Caki2 (cell line): ENCODE results near the gene CCDC85B. TPM values are rescaled to one million over a fixed set of nuclear protein-coding genes. Genes with fewer than 3 reads are reported as not detected.
"Not testable (repeated sequence)": the region's sequence is repeated elsewhere in the genome, so short reads cannot be mapped to it uniquely, and the experiment has no call there.

Source experiments
- DNase-seq: peaks from one replicate; pipeline ENCODE4 v3.0.0-alpha.2; 2015; ENCODE audit warnings: low read depth
- in situ Hi-C: cut with HindIII; loops from 2 replicates; pipeline ENCODE4 v1.10.0; 2016; ENCODE audit warnings: low sequenced_read_pairs, low pct_unique_long_range_greater_than_20kb, mixed read lengths
- total RNA-seq: library from RNA; depleted of rRNA; stranded (reverse); fragments of >200 nt; shearing (Covaris generic); gene quantifications from 2 replicates; pipeline ENCODE4 v1.2.3, GENCODE V29; 2014; ENCODE audit warnings: low replicate concordance

Gene CCDC85B
- total RNA-seq, 1 experiment from 2014 or later = 121 TPM

GRCh38 chr11:65883058-65883761, 7.3 kb upstream of the CCDC85B start:
- DNase-seq = no peak
- in situ Hi-C loops = no loop called here

- DNase-seq = no peak
- in situ Hi-C loops = no loop called here
Measured at GRCh38 chr11:65883786-65884715, 6.4 kb upstream of the CCDC85B start.

DNA sequence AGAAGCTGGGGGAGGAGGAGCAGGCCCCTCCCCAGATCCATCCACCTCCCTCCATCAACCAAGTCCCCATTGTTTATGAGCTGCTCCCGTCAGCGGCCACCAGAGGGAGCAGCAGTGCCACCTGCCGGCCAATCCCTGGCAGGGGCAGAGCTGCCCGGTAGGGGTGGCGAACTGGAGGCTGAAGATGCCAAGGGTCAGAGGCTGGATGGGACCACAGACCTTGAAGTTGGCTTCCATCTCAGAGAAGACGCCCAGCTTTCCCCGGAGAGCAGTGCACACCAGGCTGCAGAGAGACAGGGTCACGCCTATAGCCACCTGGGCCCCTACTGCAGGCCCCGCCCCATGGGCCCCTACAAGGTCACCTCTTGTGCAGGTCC, 5.8 kb upstream of the CCDC85B start:
- peak; percentile 58 for DNase-seq
- in situ Hi-C loops = no loop called here

GRCh38 chr11:65885231-65885630, 5.2 kb upstream of the CCDC85B start:
- in situ Hi-C loops = no loop called here
- DNase-seq = no peak

- in situ Hi-C loops = no loop called here
- DNase-seq = no peak
Measured at GRCh38 chr11:65885808-65886536, 4.5 kb upstream of the CCDC85B start.

DNA sequence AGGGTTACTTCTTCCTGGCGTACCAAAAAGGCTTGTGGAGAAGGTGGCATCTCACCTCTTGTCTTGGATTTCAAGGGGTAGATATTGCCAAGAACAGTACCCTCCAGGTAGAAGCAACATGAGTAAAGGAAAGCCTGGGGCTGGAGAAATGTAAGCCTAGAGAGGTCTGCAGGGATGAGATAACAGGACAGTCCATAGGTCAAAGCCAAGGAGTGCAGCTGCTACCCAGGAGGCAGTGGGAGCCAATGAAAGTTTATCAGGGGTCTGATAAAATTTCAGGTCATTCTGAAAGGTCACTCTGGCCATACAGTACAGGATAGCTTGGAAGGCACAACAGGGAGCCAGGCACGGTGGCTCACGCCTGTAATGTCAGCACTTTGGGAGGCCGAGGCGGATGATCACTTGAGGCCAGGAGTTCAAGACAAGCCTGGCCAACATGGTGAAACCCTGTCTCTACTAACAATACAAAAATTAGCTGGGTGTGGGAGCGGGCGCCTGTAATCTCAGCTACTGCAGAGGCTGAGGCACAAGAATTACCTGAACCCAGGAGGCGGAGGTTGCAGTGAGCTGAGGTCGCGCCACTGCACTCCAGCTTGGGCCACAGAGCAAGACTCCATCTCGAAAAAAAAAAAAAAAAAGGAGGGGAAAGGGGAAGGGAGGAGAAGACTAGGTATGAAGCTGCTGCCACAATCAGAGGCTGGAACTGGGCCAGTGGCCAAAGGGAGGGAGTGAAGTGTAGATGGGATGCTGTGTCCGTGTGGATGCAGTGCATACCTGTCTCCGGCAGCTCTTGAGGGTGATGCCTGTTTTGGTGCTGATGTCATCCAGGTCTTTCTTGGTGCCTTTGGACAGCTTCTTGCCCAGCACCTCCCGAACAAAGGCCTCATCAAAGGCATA, 3.4 kb upstream of the CCDC85B start:
- in situ Hi-C loops = no loop called here
- no peak for DNase-seq

GRCh38 chr11:65887723-65888162, 2.7 kb upstream of the CCDC85B start:
- in situ Hi-C loops = no loop called here
- no peak for DNase-seq

DNA sequence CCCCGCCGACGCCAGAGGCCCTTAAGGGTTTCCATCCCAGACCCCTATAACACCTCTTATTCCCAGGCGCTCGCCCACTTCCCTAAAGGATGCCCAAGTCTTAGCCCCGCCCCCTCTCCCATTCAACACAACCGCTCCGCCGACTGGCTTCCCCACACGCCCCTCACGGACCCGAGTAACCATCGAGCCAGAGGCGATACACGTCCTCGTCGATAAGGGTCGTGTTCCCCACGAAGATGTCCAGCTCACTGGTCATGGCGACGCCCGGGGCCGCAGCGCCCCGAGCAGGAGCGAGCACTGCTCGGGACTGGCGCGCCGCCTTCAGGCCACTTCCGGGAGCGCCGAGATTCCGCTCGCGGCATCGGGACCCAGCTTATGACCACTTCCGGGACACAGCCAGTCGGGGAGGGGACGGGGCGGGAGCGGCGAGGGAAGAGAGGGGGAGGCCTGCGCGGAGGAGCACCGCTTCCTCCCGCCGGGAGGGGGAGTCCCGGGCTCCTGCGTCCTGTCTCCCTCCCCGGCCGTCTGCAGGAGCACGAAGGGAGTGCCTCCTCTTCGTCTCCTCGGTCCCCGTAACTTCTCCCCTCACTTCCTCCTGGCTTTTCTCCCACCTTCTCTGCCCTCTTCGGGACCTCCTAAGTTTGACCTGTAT, 2.2 kb upstream of the CCDC85B start, which contains the start of gene FIBP:
FIBP (minus strand) TSS at position 309 of the 652 bp plus-strand sequence; CDS start at position 256, 53 bp downstream.
- peak; percentile 92 for DNase-seq
- in situ Hi-C loops = no loop called here

DNA sequence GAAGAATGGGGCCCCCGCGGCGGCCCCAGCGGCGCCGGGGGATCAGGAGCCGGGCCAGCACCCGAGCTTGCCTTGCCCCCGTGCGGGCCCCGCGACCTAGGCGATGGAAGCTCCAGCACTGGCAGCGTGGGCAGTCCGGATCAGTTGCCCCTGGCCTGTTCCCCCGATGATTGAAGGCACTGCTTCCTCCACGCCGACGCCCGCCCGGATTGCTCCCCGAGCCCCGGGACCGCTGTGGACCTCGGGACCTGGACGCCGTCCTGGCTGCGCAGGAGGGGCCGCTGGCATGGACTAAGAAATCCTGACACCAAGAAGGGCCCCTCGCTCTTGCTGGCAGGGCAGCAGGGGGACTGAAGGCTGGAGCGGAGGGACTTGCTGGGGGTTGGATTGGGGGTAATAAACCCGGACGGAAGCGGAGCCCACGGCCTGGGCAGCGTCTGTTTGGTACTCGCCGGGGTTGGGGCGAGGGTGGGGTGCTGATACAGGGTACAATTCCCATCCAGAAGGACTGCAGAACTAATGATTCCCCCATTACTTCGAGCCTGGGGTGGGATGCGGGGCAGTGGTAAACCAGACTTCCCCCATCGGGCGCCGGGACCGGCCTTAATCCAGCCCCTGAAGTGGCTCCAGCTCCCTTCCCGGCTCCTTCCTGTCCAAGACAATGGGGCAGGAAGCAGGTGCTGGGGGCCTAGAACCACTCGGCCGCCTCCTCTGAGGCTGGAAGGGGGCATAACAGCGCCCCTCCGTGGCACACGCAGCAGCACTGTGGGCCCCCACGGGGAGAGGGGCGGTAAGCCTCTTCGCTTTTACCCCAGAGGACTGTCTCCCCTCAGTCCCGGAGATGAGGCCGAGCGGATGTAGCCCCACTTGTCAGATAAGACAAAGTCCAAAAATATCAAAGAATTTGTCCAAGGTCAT, 1.0 kb downstream of the CCDC85B start:
- in situ Hi-C loops = no loop called here
- DNase-seq = peak; percentile 73

DNA sequence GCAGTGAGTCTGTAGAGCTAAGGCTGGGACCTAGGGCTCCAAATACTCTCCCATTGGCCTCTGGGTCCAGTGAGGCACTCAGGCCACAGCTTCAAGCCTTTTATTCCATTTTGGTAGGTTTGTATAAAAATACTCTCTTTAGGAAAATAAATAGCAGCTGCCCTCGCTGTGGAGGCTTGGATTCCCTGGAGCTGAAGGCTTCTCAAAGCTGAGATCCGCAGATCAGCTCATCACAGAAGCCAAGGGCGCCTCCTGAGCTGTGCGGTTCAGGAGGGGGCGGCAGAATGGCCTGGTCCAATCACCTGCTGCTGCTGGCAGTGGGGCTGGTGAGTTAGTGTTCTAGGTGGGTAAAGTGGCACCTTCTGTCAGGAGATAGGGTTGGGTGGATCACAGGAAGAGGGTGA, 1.7 kb downstream of the CCDC85B start:
- in situ Hi-C loops, DNase-seq: not testable (repeated sequence)

GRCh38 chr11:65892661-65893317, 2.3 kb downstream of the CCDC85B start:
- no peak for DNase-seq
- in situ Hi-C loops = no loop called here

- DNase-seq = no peak
- in situ Hi-C loops = no loop called here
Measured at GRCh38 chr11:65894034-65894591, 3.6 kb downstream of the CCDC85B start.

GRCh38 chr11:65895482-65895981, 5.1 kb downstream of the CCDC85B start:
- DNase-seq = no peak
- in situ Hi-C loops = no loop called here

- DNase-seq = no peak
- in situ Hi-C loops = no loop called here
Measured at GRCh38 chr11:65896034-65896999, 5.8 kb downstream of the CCDC85B start.
